ENCODE data around the gene RNF207. TPM values are rescaled to one million over a fixed set of nuclear protein-coding genes. Genes with fewer than 3 reads are reported as not detected.

The RNF207 gene
- total RNA-seq, 1 donor from 2014 or later = 34.5 TPM

DNA sequence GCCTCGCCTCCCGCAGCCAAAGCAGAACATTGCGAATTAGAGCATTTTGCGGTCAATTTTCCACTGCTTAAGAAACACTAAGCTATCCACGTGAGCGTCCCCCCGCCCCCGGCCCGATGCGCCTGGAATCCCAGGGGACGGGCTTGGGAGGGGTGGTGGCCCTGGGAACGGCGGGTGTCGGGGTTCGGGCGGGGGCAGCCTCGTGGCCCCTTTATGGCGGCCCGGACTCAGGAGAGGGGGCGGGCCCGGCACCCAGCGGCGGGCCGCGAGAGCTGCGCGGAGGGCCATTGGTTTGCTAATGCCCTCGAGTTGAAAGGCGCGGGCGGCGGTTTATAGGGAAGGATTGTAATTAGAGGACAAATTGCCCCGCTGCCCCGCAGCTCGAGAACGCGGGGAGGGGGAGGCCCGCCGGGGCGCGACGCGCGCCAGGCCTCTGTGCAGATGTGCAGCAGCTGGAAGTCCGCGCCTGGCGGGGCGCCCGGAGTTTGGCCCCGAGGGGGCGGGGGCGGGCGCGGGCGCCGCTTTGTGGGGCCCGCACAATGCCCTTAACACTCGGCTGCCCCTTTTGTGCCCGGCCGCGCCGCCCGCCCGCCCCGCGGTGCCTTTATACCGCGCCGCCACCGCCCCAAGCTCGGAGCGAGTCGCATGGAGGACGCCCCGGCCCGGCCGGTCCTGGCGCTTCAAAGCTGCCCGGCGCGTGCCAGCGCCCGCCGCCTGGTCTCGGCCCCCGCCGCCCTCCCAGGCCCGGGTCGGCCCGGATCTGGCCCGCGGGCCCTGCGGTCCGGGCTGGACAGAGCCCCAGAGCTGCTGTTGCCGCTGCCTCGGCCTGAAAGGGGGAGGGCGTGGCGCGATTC is 36.2 kb downstream of the RNF207 start:
- Mint-ChIP-seq H3K4me3 (peak overlapping the region; percentile 78), H3K36me3 (no peaks in the 10 kb centered on the region), H3K4me1 (ENCODE audit: unreplicated experiment) (peaks cover 14% of the 10 kb centered on the region), H3K9me3 (no peaks in the 10 kb centered on the region), H3K27me3 (peaks cover 77% of the 10 kb centered on the region), H3K27ac (no peak overlapping the region)
- TF ChIP-seq, protein P1, sequence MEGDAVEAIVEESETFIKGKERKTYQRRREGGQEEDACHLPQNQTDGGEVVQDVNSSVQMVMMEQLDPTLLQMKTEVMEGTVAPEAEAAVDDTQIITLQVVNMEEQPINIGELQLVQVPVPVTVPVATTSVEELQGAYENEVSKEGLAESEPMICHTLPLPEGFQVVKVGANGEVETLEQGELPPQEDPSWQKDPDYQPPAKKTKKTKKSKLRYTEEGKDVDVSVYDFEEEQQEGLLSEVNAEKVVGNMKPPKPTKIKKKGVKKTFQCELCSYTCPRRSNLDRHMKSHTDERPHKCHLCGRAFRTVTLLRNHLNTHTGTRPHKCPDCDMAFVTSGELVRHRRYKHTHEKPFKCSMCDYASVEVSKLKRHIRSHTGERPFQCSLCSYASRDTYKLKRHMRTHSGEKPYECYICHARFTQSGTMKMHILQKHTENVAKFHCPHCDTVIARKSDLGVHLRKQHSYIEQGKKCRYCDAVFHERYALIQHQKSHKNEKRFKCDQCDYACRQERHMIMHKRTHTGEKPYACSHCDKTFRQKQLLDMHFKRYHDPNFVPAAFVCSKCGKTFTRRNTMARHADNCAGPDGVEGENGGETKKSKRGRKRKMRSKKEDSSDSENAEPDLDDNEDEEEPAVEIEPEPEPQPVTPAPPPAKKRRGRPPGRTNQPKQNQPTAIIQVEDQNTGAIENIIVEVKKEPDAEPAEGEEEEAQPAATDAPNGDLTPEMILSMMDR (conservative IDR thresholded peaks at IDR 0.05) = no peak
- DNase-seq (ENCODE audit: extremely low spot score, unreplicated experiment) = no peak

DNA sequence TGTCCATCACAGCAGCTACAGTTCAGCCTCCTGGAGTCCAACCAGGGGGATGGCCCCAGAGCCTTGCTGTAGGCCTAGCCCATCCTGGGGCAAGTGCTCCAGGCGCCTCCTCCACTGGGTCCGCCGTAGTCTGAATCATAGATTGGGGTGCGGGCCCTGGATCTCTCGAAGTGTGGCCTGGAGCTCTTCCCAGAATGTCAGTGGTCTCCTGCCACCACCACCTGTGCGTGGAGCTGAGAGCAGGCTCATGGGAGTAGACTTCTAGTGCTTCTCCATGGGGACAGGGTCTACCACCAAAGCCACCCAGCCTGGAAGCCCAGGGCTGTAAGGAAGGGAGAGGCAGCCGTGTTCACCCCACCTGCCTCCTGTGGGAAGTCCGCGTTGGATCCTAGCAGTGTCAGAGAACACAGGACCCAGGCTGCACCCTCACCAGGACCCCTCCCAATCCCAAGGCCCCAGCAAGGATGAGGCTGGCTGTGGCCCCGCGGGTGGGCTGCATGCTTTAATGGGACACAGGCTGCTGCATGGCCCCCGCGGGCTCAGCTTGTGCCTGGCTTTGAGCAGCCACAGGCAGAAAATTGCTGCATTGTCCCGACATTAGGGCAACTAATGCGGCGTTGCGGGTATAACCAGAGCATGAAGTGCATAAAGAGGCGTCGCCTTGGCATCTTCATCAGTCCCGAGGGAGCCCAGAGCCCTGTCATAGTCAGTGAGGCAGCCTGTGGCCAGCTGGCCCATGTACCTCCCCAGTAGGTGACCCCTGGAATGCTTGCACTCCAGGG is 37.3 kb downstream of the RNF207 start:
- no peak overlapping the region for H3K4me3 Mint-ChIP-seq
- TF ChIP-seq, protein P1 (conservative IDR thresholded peaks at IDR 0.05) = no peak
- DNase-seq (ENCODE audit: extremely low spot score, unreplicated experiment) = no peak
- H3K36me3 Mint-ChIP-seq = no peaks in the 10 kb centered on the region
- H3K27me3 Mint-ChIP-seq = peaks cover 81% of the 10 kb centered on the region
- H3K4me1 Mint-ChIP-seq (ENCODE audit: unreplicated experiment) = peaks cover 14% of the 10 kb centered on the region
- H3K27ac Mint-ChIP-seq = no peak overlapping the region
- no peaks in the 10 kb centered on the region for H3K9me3 Mint-ChIP-seq

DNA sequence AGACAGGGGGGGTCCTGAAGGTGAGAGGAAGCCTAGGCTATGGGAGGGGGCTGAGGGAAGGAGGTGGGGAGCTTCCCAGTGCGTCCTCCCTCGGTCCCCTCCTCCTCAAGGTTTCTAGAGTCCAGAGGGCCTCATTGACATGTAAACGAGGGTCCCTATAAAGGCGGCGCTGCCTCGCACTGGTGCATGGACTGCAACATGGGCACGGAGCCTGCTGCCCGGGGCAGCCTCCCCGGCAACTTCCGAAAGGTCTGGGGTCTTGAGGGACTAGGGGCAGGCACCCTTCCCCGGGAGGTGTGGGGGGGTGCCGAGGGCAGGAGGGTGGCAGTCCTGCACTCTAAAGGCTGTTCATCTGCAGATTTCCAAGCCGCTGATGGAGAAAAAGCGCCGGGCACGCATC is 38.1 kb downstream of the RNF207 start, which contains the start of gene HES3:
Gene HES3 (plus strand): TSS at position 187 of the 400 bp plus-strand sequence. CDS start 187 bp downstream, at position 374.
- Mint-ChIP-seq H3K27ac (no peak within 1 kb of the TSS), H3K36me3 (no peaks in the 10 kb centered on the region), H3K9me3 (no peaks in the 10 kb centered on the region), H3K27me3 (peaks cover 81% of the 10 kb centered on the region), H3K4me1 (ENCODE audit: unreplicated experiment) (peaks cover 14% of the 10 kb centered on the region), H3K4me3 (peak within 1 kb of the TSS; percentile 39)
- TF ChIP-seq, protein P1 (conservative IDR thresholded peaks at IDR 0.05) = no peak
- no peak for DNase-seq (ENCODE audit: extremely low spot score, unreplicated experiment)

DNA sequence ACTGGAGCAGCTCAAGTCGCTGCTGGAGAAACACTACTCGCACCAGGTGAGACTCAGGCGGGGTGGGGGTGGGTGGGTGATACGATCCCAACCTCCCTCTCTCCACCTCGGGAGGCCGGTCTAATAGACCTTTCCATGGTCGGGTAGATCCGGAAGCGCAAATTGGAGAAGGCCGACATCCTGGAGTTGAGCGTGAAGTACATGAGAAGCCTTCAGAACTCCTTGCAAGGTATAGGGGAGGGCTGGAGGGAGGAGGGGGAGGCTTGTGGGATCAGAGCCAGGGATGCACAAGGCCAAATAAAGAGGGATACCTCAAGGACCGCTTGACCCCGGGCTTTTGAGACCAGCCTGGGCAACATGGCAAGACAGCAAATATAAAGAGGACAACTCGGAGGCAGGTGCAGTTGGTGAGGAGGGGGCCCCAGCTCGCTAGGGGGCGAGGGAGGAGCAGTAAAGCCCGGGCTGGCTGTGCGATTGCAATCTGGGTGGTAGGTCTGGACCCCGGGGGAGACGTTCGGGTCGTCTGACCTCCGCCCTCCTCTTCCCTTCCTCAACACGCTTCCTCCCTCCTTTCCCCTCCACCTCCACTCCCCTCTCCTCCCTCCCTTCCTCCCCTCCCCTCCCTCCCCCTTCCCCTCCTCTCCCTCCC is 38.6 kb downstream of the RNF207 start:
- no peaks in the 10 kb centered on the region for H3K9me3 Mint-ChIP-seq
- H3K4me1 Mint-ChIP-seq (ENCODE audit: unreplicated experiment) = peaks cover 14% of the 10 kb centered on the region
- no peak for DNase-seq (ENCODE audit: extremely low spot score, unreplicated experiment)
- H3K27ac Mint-ChIP-seq = no peak overlapping the region
- H3K4me3 Mint-ChIP-seq = peak overlapping the region; percentile 39
- H3K36me3 Mint-ChIP-seq = no peaks in the 10 kb centered on the region
- TF ChIP-seq, protein P1 (conservative IDR thresholded peaks at IDR 0.05) = no peak
- peaks cover 76% of the 10 kb centered on the region for H3K27me3 Mint-ChIP-seq

DNA sequence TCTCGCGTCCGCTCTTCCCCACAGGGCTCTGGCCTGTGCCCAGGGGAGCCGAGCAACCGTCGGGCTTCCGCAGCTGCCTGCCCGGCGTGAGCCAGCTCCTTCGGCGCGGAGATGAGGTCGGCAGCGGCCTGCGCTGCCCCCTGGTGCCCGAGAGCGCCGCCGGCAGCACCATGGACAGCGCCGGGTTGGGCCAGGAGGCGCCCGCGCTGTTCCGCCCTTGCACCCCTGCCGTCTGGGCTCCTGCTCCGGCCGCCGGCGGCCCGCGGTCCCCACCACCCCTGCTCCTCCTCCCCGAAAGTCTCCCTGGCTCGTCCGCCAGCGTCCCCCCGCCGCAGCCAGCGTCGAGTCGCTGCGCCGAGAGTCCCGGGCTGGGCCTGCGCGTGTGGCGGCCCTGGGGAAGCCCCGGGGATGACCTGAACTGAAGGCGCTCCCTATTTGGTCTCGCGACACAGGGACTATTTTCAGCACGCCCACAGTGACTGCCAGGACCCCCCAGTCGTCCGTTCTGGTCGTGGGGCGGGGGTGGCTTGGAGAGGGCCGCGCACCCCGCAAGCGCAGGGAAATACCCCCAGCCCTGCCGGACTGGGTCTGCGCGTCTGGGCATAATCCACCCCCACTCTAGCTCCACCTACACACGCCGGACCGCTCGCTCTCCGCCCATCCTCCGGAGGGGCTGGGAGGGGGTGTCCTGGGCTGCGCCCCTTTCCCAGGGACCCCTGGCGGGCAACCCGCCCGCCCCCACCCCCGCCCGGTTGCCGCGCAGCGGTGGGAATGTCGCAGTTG is 39.4 kb downstream of the RNF207 start:
- H3K27me3 Mint-ChIP-seq = peaks cover 73% of the 10 kb centered on the region
- no peaks in the 10 kb centered on the region for H3K9me3 Mint-ChIP-seq
- TF ChIP-seq, protein P1 (conservative IDR thresholded peaks at IDR 0.05) = peak; percentile 83
- peak; percentile 90 for DNase-seq (ENCODE audit: extremely low spot score, unreplicated experiment)
- H3K4me3 Mint-ChIP-seq = no peak overlapping the region
- H3K4me1 Mint-ChIP-seq (ENCODE audit: unreplicated experiment) = peaks cover 14% of the 10 kb centered on the region
- no peaks in the 10 kb centered on the region for H3K36me3 Mint-ChIP-seq
- no peak overlapping the region for H3K27ac Mint-ChIP-seq
